Measurements from ENCODE around the gene HLA-DPB1. TPM values are rescaled to one million over a fixed set of nuclear protein-coding genes. Genes with fewer than 3 reads are reported as not detected.

Gene HLA-DPB1
- total and polyA plus RNA-seq, 8 donors = 15.2 to 326 (median 26.8) TPM

DNA sequence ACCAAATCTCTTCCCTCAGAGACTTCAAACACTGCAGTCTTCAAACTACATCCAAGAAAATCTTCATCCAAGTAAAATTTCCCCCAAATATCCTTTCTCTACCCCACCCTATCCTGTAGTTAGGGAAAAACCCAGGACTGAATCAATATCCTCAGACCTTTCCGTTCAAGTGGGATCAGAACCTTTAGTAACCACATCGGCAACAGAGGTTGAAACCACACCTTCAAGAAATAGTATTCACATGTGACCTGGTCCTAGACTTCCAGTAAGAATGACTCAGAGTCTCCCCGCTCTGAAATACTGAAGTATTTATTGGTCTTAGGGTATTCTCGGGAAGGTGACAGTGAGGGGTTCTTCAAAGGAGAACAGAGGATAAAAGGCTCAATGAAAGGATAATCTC, 11.1 kb upstream of the HLA-DPB1 start:
- intact Hi-C loops (cut with DNase I) = no loop called here
- no peaks in the 10 kb centered on the region for H3K4me1 ChIP-seq
- H3K27me3 ChIP-seq = no peaks in the 10 kb centered on the region
- H3K9me3 ChIP-seq = no peaks in the 10 kb centered on the region
- H3K4me3 ChIP-seq = no peak overlapping the region
- DNase-seq (no peak), ATAC-seq (no peak)
- H3K27ac ChIP-seq = no peak overlapping the region
- TF ChIP-seq, protein P1, sequence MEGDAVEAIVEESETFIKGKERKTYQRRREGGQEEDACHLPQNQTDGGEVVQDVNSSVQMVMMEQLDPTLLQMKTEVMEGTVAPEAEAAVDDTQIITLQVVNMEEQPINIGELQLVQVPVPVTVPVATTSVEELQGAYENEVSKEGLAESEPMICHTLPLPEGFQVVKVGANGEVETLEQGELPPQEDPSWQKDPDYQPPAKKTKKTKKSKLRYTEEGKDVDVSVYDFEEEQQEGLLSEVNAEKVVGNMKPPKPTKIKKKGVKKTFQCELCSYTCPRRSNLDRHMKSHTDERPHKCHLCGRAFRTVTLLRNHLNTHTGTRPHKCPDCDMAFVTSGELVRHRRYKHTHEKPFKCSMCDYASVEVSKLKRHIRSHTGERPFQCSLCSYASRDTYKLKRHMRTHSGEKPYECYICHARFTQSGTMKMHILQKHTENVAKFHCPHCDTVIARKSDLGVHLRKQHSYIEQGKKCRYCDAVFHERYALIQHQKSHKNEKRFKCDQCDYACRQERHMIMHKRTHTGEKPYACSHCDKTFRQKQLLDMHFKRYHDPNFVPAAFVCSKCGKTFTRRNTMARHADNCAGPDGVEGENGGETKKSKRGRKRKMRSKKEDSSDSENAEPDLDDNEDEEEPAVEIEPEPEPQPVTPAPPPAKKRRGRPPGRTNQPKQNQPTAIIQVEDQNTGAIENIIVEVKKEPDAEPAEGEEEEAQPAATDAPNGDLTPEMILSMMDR (IDR thresholded peaks at IDR 0.05) = no peak
- H3K36me3 ChIP-seq = peaks cover 0 to 53% of the 10 kb centered on the region in 2 donors

DNA sequence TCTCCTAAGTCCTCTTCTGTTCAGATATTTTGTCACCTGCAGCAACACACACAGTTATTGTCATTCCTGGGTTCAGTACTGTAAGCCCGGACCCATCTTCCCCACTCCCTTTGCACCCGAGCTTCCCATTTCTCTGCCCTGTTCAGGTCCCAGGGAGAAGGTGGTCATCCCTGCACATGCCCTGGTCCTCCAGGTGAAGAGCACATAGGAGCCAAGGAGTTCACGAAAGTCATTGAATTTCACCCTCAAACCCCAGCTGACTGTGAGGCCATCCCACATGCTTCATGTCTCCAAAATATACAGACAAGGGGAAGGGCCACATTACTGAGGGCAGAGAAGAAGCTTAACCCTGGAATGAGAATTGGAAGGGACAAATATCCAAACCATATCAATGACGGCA, 10.5 kb upstream of the HLA-DPB1 start:
- H3K9me3 ChIP-seq = no peaks in the 10 kb centered on the region
- H3K27ac ChIP-seq = no peak overlapping the region
- H3K4me1 ChIP-seq = peaks cover 0 to 5% of the 10 kb centered on the region in 2 donors
- H3K27me3 ChIP-seq = no peaks in the 10 kb centered on the region
- intact Hi-C loops (cut with DNase I) = no loop called here
- no peak overlapping the region for H3K4me3 ChIP-seq
- DNase-seq (no peak), ATAC-seq (no peak)
- TF ChIP-seq, protein P1 (IDR thresholded peaks at IDR 0.05) = no peak
- H3K36me3 ChIP-seq = peaks cover 0 to 53% of the 10 kb centered on the region in 2 donors

DNA sequence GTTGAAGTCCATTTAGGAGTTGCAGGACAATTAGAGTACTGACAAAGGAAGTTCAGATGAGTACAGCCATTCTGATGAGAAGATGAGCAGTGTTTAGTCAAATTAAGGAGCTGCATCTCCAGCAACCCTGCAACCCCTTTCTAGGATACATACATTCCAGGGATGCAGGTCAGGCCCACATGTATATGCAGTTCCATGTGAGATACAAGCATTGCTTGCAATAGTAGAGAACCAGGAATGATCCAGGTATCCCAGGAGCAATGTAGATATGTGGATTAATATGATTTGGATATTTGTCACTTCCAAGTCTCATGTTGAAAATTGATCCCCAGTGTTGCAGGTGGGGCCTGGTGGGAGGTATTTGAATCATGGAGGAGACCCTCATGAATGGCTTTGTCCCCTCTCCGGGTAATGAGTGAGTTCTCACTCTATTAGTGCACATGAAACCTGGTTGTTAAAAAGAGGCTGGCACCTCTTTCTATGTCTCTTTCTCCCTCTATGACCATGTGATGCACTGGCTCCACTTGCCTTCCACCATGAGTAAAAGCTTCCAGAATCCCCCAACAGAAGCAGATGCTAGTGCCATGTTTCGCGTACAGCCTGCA, 8.8 kb upstream of the HLA-DPB1 start:
- no peak overlapping the region for H3K27ac ChIP-seq
- TF ChIP-seq, protein P1 (IDR thresholded peaks at IDR 0.05) = no peak
- intact Hi-C loops (cut with DNase I) = no loop called here
- no peaks in the 10 kb centered on the region for H3K9me3 ChIP-seq
- peaks cover 0 to 22% of the 10 kb centered on the region in 2 donors for H3K4me1 ChIP-seq
- no peaks in the 10 kb centered on the region for H3K27me3 ChIP-seq
- H3K4me3 ChIP-seq = no peak overlapping the region
- DNase-seq = no peak
- no peak for ATAC-seq
- peaks cover 0 to 53% of the 10 kb centered on the region in 2 donors for H3K36me3 ChIP-seq

DNA sequence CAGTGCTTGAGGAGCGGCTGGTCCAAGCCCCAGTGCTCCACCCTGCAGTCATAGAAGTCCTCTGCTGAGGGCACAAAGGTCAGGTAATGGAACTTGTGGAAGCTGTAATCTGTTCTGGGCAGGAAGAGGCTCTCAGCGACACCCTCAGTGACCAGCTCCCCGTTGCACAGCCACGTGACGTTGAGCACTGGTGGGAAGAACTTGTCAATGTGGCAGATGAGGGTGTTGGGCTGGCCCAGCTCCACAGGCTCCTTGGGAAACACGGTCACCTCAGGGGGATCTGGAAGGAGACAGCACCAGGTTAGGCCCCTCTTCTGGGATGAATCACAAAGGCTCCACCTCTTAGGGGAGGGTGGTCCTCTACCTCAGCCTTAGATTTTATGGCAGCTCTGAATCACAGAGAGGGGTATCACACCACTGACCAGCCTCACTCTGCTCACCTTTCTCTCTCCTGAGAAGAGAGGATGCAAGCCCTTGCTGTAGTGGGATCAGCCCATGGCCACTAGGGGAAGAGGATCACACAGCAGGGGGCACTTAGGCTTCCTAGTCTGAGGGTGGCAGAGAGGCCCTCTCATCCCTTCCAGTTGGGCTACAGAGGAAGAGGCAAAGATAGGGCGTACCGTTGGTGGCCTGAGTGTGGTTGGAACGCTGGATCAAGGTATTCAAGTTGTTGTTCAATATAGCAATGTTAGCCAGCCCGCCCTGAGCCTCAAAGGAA, 6.6 kb upstream of the HLA-DPB1 start:
- ATAC-seq (no peak), DNase-seq (no peak)
- no peaks in the 10 kb centered on the region for H3K9me3 ChIP-seq
- H3K4me3 ChIP-seq = no peak overlapping the region
- intact Hi-C loops (cut with DNase I) = no loop called here
- H3K27ac ChIP-seq = no peak overlapping the region
- TF ChIP-seq, protein P1 (IDR thresholded peaks at IDR 0.05) = no peak
- H3K4me1 ChIP-seq = peaks cover 0 to 36% of the 10 kb centered on the region in 2 donors
- peaks cover 0 to 53% of the 10 kb centered on the region in 2 donors for H3K36me3 ChIP-seq
- H3K27me3 ChIP-seq = no peaks in the 10 kb centered on the region

DNA sequence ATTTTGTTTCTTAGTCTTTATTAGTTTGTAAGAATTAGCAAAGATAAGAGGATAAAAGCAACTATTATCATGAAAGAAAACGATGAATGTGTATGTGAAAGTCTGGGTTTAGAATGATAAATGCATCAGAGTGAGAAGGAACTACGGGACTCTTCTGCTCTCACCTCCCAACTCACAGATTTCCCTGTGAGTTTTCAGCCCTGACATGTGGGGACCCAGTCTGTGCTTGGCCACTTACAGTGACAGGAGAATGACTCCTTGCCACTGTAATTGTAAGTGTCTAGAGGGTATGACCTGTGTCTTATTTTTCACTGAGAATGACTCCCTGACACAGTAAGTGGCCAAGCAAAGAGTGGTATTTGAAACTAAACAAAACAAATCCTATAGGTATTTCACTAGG, 4.9 kb upstream of the HLA-DPB1 start:
- peaks cover 0 to 45% of the 10 kb centered on the region in 2 donors for H3K4me1 ChIP-seq
- peak overlapping the region in 1 of 2 donors; percentile 55 for H3K4me3 ChIP-seq
- H3K9me3 ChIP-seq = no peaks in the 10 kb centered on the region
- no peak overlapping the region for H3K27ac ChIP-seq
- peaks cover 0 to 38% of the 10 kb centered on the region in 2 donors for H3K36me3 ChIP-seq
- H3K27me3 ChIP-seq = no peaks in the 10 kb centered on the region
- no peak for DNase-seq
- TF ChIP-seq, protein P1 (IDR thresholded peaks at IDR 0.05) = no peak
- no peak for ATAC-seq
- intact Hi-C loops (cut with DNase I) = no loop called here

Measured in left lung (tissue), 10 donors.